ENCODE measurements around the gene MAP3K3.

DNA sequence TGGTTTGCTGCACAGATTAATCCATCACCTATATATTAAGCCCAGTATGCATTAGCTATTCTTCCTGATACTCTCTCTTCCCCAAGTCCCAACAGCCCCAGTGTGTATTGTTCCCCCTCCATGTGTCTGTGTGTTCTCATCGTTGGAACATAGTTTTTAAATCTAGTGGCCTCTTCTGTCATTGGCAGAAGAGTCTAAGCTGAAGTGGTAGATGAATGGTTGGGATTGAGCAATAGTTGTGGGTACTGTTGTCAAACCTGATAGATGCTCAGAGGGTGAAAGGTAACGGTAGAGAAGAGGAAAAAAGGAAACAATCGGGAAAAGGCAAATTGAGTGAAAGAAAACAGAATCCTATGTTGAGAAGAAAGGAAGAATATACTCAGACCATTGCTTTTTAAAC is 29.9 kb downstream of the MAP3K3 start:
- TF ChIP-seq POLR2A (IDR thresholded peaks at IDR 0.05; ENCODE audit: low read length) (no peak), GATA1 (IDR thresholded peaks at IDR 0.05; ENCODE audit: low read depth, low read length) (no peak)
